ENCODE data around the gene ANKZF1. TPM values are rescaled to one million over a fixed set of nuclear protein-coding genes. Genes with fewer than 3 reads are reported as not detected.

ANKZF1 gene
- total RNA-seq = 46.1 TPM
- long read RNA-seq, transcript ANKZF1-201 (14 exons, 2,579 nt) = major isoform, 13 of 33 reads
- long read RNA-seq, partial matches to known transcripts = 8 of 33 reads
- long read RNA-seq, other reads (novel, unspliced or antisense) = 12 of 33 reads

GRCh38 chr2:219229305-219230058 lies at the start of gene ANKZF1, which contains the start of gene ATG9A:
Gene ANKZF1 (plus strand): TSS chr2:219229806. CDS start chr2:219230258, 452 bp downstream.
Gene ATG9A (minus strand): TSS chr2:219229636. CDS start chr2:219228024, 1,612 bp downstream.
- H3K27me3 ChIP-seq (ENCODE audit: low read depth) = no peaks in the 10 kb centered on the region
- peak; percentile 98 to 99 for ATAC-seq
- intact Hi-C loops (cut with DNase I) = no loop called here
- H3K27ac ChIP-seq = peak within 1 kb of the TSS; percentile 95
- DNase-seq = peak; percentile 99
- peaks cover 39% of the 10 kb centered on the region for H3K4me1 ChIP-seq
- peak within 1 kb of the TSS; percentile 69 for H3K4me3 ChIP-seq
- no peaks in the 10 kb centered on the region for H3K9me3 ChIP-seq
- TF ChIP-seq CTCF (IDR thresholded peaks at IDR 0.05) = no peak
- peaks cover 60% of the 10 kb centered on the region for H3K36me3 ChIP-seq

GRCh38 chr2:219180961-219181360 lies 48.6 kb upstream of the ANKZF1 start:
- ATAC-seq (no peak), DNase-seq (no peak)
- intact Hi-C loops (cut with DNase I) = no loop called here
- no peak for TF ChIP-seq CTCF (IDR thresholded peaks at IDR 0.05)
- Histone ChIP-seq H3K27ac (no peak overlapping the region), H3K9me3 (no peaks in the 10 kb centered on the region), H3K4me1 (peaks cover 17% of the 10 kb centered on the region), H3K36me3 (peaks cover 63% of the 10 kb centered on the region), H3K27me3 (ENCODE audit: low read depth) (no peaks in the 10 kb centered on the region), H3K4me3 (no peak overlapping the region)

GRCh38 chr2:219181531-219181930 lies 48.1 kb upstream of the ANKZF1 start:
- intact Hi-C loops (cut with DNase I) = no loop called here
- peaks cover 65% of the 10 kb centered on the region for H3K36me3 ChIP-seq
- no peak overlapping the region for H3K27ac ChIP-seq

GRCh38 chr2:219182331-219183150 lies 47.1 kb upstream of the ANKZF1 start:
- peaks cover 13% of the 10 kb centered on the region for H3K4me1 ChIP-seq
- no peak for ATAC-seq
- no peak for TF ChIP-seq CTCF (IDR thresholded peaks at IDR 0.05)
- H3K36me3 ChIP-seq = peaks cover 65% of the 10 kb centered on the region
- intact Hi-C loops (cut with DNase I) = no loop called here
- H3K27me3 ChIP-seq (ENCODE audit: low read depth) = no peaks in the 10 kb centered on the region
- no peak overlapping the region for H3K27ac ChIP-seq
- no peaks in the 10 kb centered on the region for H3K9me3 ChIP-seq
- no peak overlapping the region for H3K4me3 ChIP-seq
- DNase-seq = peak; percentile 57

More at GRCh38 chr2:219181531-219181930, 48.1 kb upstream of the ANKZF1 start:
- H3K4me3 ChIP-seq = no peak overlapping the region
- H3K9me3 ChIP-seq = no peaks in the 10 kb centered on the region
- TF ChIP-seq CTCF (IDR thresholded peaks at IDR 0.05) = no peak
- H3K27me3 ChIP-seq (ENCODE audit: low read depth) = no peaks in the 10 kb centered on the region
- DNase-seq (no peak), ATAC-seq (no peak)
- H3K4me1 ChIP-seq = peaks cover 13% of the 10 kb centered on the region

GRCh38 chr2:219183151-219183772 lies 46.3 kb upstream of the ANKZF1 start:
- intact Hi-C loops (cut with DNase I) = no loop called here
- DNase-seq (no peak), ATAC-seq (no peak)
- Histone ChIP-seq H3K4me1 (peaks cover 13% of the 10 kb centered on the region), H3K27ac (no peak overlapping the region), H3K4me3 (no peak overlapping the region), H3K36me3 (peaks cover 65% of the 10 kb centered on the region), H3K27me3 (ENCODE audit: low read depth) (no peaks in the 10 kb centered on the region), H3K9me3 (no peaks in the 10 kb centered on the region)
- no peak for TF ChIP-seq CTCF (IDR thresholded peaks at IDR 0.05)
